Smooth muscle cell (in vitro differentiated cells): ENCODE data around the gene MTHFD1. TPM values are rescaled to one million over a fixed set of nuclear protein-coding genes. Genes with fewer than 3 reads are reported as not detected.
"Not testable (repeated sequence)": the region's sequence is repeated elsewhere in the genome, so short reads cannot be mapped to it uniquely, and the experiment has no call there.

Source experiments
- DNase-seq: peaks from one replicate; lab custom pipeline; 2025; ENCODE audit not compliant: unreplicated experiment; lab: John Stamatoyannopoulos, UW
- H2AFZ ChIP-seq: fragments of 200-600 bp; sonication (generic); 2 replicates; pipeline ENCODE4 v1.6.0; 2016; ENCODE audit warnings: antibody characterized with exemption, low read depth, mild to moderate bottlenecking
- H3F3A ChIP-seq: fragments of 200-600 bp; sonication (generic); 2 replicates; pipeline ENCODE4 v1.6.0; 2017; ENCODE audit warnings: antibody characterized with exemption, low read depth
- H3K27ac ChIP-seq: fragments of 200-600 bp; sonication (generic); 2 replicates; pipeline ENCODE4 v1.5.1; 2016; ENCODE audit warnings: low read depth, mild to moderate bottlenecking
- H3K27me3 ChIP-seq: fragments of 200-600 bp; sonication (generic); 2 replicates; pipeline ENCODE4 v1.6.1; 2016; ENCODE audit warnings: low read depth, mild to moderate bottlenecking
- H3K36me3 ChIP-seq: fragments of 200-600 bp; sonication (generic); 2 replicates; pipeline ENCODE4 v1.5.1; 2016; ENCODE audit warnings: low read depth
- H3K4me1 ChIP-seq: fragments of 200-600 bp; sonication (generic); 2 replicates; pipeline ENCODE4 v1.5.1; 2016; ENCODE audit warnings: low read depth
- H3K4me2 ChIP-seq: fragments of 200-600 bp; sonication (generic); 2 replicates; pipeline ENCODE4 v1.6.0; 2016; ENCODE audit warnings: mild to moderate bottlenecking
- H3K4me3 ChIP-seq: fragments of 200-600 bp; sonication (generic); 2 replicates; pipeline ENCODE4 v1.5.1; 2016; ENCODE audit warnings: mild to moderate bottlenecking
- H3K79me2 ChIP-seq: fragments of 200-600 bp; sonication (generic); 2 replicates; pipeline ENCODE4 v1.6.0; 2016; ENCODE audit warnings: low read depth, mild to moderate bottlenecking
- H3K9ac ChIP-seq: fragments of 200-600 bp; sonication (generic); 2 replicates; pipeline ENCODE4 v1.6.0; 2016; ENCODE audit warnings: low read depth
- H3K9me3 ChIP-seq: fragments of 200-600 bp; sonication (generic); replicated peaks from 2 replicates; pipeline ENCODE4 v1.5.1; 2016; ENCODE audit warnings: low read depth
- H4K20me1 ChIP-seq: fragments of 200-600 bp; sonication (generic); 2 replicates; pipeline ENCODE4 v1.6.0; 2016; ENCODE audit warnings: low read depth
- WGBS: methylation state at CpG from one replicate; pipeline ENCODE4 v1.1.7; 2016; ENCODE audit warnings: low lambda C conversion rate; 5-methylcytosine and 5-hydroxymethylcytosine counted together
- polyA plus RNA-seq: library from polyadenylated mRNA; unstranded; fragments of >200 nt; fragmentation: Nextera tagmentation; extraction: Ambion mirVana; gene quantifications from 2 replicates; pipeline ENCODE4 v1.2.1, GENCODE V29; 2016
- total RNA-seq: library from RNA; depleted of rRNA; stranded (reverse); fragments of >200 nt; gene quantifications from 2 replicates; pipeline ENCODE4 v1.2.3, GENCODE V29; 2014
- TF ChIP-seq, protein P1 (sequence below): fragments of 200-600 bp; sonication (generic); IDR thresholded peaks from 2 replicates; pipeline ENCODE4 v1.5.1; 2017; ENCODE audit warnings: borderline replicate concordance, mild to moderate bottlenecking, antibody characterized with exemption; ENCODE audit not compliant: insufficient read depth, poor library complexity, severe bottlenecking

Gene MTHFD1
- total and polyA plus RNA-seq, 2 experiments from 2014 or later, result 12.8 to 25.4 TPM

DNA sequence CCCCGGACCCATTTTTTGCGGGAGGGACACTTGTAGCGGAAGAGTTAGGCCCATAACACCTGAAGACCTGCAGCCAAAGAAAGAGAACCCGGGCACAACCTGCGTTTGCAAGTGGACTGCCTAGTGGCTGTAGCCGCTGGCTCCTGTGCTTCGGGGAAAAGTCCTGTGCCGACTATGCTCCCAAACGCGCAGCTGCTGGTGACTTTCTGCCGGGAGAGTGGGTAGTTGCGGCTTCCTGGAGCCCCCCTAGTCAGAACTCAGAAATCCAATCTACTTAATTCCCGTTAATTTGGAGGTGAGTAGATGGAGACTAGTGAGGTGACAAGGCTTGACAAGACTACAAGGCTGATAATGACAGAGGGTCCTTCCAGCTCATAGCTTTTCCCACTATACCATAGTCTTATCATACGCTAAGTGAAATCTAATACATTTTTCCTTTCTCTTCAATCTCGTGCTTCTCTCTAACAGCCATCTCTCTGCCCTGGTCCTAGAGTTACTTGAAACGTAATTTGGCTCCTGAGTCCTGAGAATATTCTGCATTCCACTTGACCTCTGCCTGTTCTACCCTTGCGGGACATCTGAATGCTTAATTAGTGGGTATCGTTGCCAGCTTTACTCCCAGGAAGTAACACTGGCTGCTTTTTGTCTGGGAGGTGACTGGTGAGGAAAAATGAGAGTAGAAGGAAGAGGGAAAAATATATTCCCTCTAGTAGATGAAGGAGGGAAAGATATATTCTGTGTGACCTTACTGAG, 556 bp downstream of the MTHFD1 start:
- Histone ChIP-seq H3K4me2 (peak overlapping the region; percentile 85), H3K4me3 (peak overlapping the region; percentile 53), H3K4me1 (peaks cover 13% of the 10 kb centered on the region), H3K27ac (no peak overlapping the region), H3K9me3 (no peaks in the 10 kb centered on the region), H3K9ac (peak overlapping the region; percentile 44), H3F3A (no peaks in the 10 kb centered on the region), H3K36me3 (no peaks in the 10 kb centered on the region), H2AFZ (peak overlapping the region; percentile 82), H4K20me1 (no peaks in the 10 kb centered on the region), H3K27me3 (no peaks in the 10 kb centered on the region), H3K79me2 (peaks cover 29% of the 10 kb centered on the region)
- DNase-seq, result peak; percentile 53
- TF ChIP-seq, protein P1, sequence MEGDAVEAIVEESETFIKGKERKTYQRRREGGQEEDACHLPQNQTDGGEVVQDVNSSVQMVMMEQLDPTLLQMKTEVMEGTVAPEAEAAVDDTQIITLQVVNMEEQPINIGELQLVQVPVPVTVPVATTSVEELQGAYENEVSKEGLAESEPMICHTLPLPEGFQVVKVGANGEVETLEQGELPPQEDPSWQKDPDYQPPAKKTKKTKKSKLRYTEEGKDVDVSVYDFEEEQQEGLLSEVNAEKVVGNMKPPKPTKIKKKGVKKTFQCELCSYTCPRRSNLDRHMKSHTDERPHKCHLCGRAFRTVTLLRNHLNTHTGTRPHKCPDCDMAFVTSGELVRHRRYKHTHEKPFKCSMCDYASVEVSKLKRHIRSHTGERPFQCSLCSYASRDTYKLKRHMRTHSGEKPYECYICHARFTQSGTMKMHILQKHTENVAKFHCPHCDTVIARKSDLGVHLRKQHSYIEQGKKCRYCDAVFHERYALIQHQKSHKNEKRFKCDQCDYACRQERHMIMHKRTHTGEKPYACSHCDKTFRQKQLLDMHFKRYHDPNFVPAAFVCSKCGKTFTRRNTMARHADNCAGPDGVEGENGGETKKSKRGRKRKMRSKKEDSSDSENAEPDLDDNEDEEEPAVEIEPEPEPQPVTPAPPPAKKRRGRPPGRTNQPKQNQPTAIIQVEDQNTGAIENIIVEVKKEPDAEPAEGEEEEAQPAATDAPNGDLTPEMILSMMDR, result no peak
- 2% methylated on average over 18 of the region's 18 CpGs for WGBS

DNA sequence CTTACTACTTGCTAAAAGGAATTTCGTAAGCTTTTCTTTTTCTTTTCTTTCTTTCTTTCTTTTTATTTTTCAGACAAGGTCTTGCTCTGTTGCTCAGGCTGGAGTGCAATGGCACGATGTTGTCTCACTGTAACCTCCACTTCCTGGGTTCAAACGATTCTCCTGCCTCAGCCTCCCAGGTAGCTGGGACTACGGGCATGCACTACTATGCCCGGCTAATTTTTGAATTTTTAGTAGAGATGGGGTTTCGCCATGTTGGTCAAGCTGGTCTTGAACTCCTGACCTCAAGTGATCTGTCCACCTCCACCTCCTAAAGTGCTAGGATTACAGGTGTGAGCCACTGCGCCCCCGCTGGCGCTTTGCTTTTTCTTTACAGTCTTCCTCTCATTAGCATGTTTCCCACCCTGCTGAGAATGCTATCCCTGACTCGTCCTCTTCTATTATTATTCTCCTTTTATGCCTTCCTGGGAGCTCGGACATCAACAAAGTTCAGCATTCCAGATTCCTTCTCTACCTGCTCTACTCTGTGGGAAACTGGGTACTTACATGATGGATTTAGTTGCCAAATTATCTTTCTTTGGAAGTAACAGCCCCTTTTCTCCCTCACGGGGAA, 3.1 kb downstream of the MTHFD1 start:
- TF ChIP-seq, protein P1, result no peak

DNA sequence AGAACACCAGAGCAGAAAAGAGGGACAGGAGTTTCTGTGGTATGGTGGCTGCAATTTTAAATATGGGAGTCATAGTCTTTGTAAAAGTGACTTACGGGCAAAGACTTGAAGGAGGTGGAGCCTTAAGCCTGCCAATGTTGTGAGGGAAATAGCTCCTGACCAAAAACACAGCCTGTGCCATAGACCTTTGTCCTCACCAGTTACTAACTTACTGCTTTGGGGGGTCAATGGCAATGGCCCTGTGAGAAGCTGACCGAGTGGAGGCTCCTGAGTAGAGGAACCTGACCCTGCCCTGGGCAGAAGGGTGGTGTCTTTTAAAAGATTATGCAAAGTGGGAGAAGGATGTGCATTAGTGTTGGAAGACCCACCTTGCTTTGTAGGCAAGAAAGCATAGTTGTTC, 3.8 kb downstream of the MTHFD1 start:
- Histone ChIP-seq H2AFZ (no peak overlapping the region), H3K27me3 (no peaks in the 10 kb centered on the region), H3K9ac (no peak overlapping the region), H3F3A (no peaks in the 10 kb centered on the region), H3K27ac (no peak overlapping the region), H3K4me2 (no peak overlapping the region), H3K4me1 (peaks cover 13% of the 10 kb centered on the region), H3K9me3 (no peaks in the 10 kb centered on the region), H4K20me1 (no peaks in the 10 kb centered on the region), H3K36me3 (no peaks in the 10 kb centered on the region), H3K79me2 (peaks cover 39% of the 10 kb centered on the region), H3K4me3 (no peak overlapping the region)
- DNase-seq, result no peak
- 89% methylated on average over 2 of the region's 2 CpGs for WGBS
- TF ChIP-seq, protein P1, result no peak

More for the DNA sequence above, 3.1 kb downstream of the MTHFD1 start:
- Histone ChIP-seq H3K9me3 (no peaks in the 10 kb centered on the region), H3F3A (no peaks in the 10 kb centered on the region), H3K9ac (no peak overlapping the region), H3K4me1 (peaks cover 13% of the 10 kb centered on the region), H3K79me2 (peaks cover 36% of the 10 kb centered on the region), H3K27ac (no peak overlapping the region), H2AFZ (no peak overlapping the region), H3K36me3 (no peaks in the 10 kb centered on the region), H3K4me3 (no peak overlapping the region), H4K20me1 (no peaks in the 10 kb centered on the region), H3K4me2 (no peak overlapping the region), H3K27me3 (no peaks in the 10 kb centered on the region)
- 76% methylated on average over 12 of the region's 12 CpGs for WGBS
- no peak for DNase-seq

DNA sequence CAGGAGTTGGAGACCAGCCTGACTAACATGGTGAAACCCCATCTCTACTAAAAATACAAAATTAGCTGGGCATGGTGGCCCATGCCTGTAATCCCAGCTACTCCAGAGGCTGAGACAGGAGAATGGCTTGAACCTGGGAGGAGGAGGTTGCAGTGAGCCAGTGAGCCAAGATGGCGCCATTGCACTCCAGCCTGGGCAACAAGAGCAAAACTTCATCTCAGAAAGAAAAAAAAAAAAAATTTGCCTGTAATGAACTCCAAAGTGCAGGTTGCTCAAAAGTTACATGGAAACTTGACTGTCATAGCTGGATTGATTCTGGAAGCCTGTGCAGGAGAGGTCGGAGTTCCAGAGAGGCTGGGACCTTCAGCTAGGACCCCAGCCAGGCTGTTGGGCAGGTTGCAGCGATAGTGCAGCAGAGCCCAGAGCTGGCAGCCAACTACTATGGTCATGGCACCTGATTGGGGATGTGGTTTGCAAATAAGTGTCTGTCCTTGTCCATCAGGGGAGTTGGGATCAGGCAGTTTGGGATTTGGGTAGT, 5.1 kb downstream of the MTHFD1 start:
- not testable (repeated sequence) for H4K20me1 ChIP-seq, H3K36me3 ChIP-seq, H2AFZ ChIP-seq, H3F3A ChIP-seq, H3K9ac ChIP-seq, H3K27me3 ChIP-seq, H3K4me2 ChIP-seq, H3K4me3 ChIP-seq, DNase-seq, H3K27ac ChIP-seq, H3K9me3 ChIP-seq
- 97% methylated on average over 3 of the region's 3 CpGs for WGBS
- H3K4me1 ChIP-seq, result peaks cover 13% of the 10 kb centered on the region
- peaks cover 49% of the 10 kb centered on the region for H3K79me2 ChIP-seq
